ENCODE data around the gene CACNA1C.

Gene CACNA1C

DNA sequence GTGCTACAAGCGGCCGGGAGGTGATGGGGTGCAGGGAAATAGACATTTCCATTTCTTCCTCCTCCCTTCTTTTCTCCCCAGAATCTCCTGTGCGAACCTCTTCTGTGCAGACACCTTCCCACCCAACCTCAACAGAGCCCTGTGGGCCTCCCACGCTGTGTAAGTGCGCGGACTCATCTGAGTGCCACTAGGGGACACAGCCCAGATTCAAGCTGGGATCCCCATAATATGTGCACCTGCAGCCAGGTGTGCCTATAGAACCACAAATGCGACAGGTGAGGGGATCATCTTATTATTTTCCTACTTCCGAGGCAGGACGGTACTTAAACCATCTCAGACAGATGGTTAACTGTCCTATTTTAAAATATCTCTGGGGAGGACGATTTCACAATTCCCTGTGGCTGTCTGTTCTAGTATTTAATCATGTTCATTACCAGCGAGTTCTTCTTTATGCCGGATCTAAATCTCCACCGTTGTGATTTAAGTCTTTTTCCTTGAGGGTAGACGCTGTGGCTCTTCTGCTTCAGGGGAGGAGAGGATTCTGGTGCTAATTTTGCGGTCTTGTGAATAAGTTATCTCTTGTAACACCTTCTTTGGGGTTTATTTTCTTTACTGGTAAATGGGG, 17.2 kb upstream of the CACNA1C start:
- no peak for DNase-seq (ENCODE audit: low spot score)

DNA sequence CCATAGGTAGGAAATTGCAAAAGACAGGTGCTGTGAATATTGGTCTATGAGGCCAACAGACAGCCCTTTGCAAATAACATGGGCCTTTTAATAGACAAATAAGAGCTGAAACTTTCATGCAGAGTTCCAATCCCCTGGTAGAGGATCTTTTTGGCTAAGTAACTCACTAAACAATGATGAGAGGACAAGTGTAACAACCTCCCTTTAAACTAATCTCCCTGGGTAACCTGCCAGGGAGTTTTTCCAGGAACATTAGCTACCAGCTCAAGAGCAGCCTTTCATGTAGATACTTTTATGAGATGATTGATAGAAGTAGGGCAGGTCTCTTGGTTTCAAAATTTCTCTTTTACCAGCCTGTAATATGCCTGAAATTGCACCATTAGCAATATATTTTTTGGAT, 13.8 kb upstream of the CACNA1C start:
- DNase-seq (ENCODE audit: low spot score) = no peak

DNA sequence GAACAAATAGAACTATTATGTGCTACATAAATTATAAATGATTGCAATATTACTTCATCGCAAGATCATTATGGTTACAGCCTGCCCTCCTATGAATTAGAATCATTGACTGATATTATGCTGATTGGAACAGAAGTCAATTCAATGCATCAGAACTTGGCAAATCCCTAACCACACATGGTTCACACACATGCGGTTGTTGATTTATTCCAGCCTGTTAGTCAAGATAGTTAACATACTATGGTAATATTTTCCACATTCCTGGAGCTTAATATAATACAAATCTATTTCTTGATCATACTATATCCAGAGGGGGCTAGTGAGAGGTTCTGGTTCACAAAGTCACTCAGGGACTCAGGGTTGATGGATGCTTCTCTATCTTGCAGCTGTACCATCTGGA, 9.7 kb upstream of the CACNA1C start:
- no peak for DNase-seq (ENCODE audit: low spot score)

DNA sequence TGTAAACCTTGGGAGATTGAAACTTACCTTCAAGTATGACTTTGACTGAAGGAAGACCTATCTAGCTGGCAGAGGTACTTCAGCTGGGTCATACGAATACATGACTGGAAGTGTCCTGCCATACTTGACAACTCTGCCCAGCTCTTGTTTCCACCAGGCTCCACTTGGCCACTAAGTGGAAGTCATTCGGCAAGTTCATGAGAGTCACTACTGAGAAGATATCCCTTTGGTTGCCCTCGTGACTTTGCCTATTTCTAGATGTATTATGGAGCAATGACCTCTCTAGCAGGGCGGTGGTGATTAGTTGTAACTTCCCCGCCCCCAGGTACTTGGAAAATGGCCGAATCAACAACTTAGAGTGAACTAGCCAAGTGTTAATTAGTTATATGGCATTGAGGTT, 8.6 kb upstream of the CACNA1C start:
- DNase-seq (ENCODE audit: low spot score) = no peak

DNA sequence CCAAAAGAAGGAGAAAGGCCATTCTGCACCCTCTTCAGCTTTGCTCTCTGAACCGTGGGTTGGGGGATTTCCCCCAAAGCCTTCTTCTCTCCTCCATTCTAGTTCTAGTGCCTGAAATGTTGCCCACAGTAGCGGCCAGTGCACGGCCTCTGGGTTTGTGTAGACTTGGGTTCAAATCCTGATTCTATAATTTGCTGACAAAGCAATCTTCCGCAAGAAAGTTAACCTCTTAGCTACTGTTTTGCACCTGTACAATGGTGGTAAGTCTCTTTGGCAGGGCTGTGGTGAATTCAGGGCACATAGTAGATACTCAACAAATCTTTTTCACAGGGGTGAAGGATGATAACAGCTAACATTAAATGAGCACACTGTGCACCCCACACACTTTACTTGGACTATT, 5.8 kb upstream of the CACNA1C start:
- DNase-seq (ENCODE audit: low spot score) = no peak

DNA sequence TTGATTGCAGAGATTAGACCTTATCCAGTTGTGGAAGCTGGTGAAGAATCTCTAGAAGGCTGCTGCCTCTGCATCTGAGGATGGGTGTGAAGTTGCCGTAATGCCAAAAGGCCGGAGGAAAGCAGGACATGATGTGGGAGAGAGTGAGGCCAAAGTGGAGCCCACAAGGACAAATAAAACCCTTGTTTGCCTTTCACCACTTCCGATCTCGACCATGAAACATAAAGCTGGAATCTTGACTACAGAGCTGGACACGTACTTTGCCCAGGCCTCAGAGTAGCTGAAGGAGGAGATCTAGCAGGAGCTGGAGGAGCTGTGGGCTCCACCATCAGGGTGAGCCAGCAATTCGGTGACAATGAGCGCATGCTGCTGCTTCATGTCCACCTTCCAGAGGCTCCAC, 5.0 kb upstream of the CACNA1C start:
- DNase-seq (ENCODE audit: low spot score) = no peak

DNA sequence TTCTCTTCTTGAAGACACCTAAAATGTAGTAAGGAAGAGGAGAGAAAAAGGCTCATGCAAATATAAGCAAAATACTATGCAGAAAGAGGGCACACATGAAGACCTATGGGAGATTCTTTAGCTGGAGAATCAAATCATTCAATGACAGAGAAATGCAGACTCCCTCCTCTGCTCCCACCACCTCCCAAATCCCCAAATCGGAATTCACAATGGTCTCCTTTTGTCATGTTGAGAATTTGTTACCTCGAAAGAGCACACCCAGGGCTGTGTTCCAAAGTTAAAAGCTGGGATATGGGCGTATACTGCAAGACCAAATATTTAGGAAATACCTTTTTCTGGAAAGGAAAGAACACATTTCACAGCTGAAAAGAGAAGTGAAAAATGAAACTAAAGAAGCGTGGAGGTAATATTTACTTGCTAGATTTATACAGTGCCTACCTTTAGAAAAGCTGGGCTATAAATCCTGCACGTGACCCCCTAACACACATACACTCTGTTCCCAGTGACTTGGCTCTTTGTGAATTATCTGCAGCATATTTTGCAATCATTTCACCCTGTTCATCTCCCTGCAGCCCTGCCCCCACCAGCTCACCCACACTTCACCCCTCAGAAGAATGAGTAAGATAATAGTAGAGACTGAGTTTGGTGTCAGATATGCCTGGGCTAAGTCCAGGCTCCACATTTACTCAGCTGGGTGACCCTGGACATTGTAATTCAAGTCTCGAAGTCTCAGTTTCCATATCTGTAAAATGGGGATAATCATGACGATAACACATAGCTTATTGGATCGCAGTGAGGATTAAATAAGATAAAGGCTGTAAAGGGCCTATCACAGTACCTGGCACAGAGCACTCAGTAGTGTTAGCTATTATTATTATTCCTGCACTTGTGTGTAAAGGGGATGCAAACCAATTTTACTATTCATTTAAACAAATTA, 2.9 kb upstream of the CACNA1C start:
- DNase-seq (ENCODE audit: low spot score) = no peak

DNA sequence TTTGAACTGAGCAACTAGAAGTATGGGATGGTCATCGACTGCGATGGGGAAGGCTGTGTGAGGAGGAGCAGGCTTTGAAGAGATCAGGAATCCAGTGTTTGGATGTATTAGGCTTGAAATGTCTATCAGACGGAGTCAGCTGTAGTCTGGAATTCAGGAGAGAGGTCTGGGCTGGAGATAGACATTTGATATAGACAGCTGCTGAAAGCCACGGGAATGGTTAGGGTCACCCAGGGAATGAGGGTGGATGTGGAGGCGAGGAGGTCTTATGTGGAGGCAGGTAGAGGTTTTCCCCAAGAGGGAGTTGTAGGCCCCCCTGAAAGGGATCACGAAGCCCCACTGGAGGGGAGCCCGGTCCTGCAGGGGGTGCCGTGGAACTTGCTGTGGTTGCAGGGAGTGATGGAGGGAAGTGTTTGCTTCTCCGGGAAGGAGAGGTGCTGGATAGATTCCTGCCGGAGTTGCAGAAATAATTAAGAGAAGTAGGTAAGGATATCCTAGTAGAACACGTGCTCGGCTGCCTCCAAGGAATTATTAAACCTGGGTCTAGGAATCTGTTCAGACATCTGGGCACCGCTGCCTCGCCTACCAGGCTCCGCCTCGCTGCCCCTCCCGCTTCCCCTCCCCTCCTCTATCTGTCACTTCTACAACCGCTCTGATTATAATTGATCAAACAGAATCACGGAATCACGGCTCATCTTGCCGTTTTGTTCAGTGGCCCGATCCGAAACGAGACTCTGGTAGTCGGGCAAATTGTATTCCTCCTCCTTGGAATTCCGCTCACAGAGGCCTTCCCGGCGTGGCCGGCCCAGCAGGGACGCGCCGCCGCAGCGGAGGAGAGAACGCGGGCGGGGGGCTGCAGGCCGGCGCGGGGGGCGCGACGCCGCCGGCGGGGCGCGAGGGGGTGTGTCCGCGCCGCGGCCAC, 826 bp upstream of the CACNA1C start:
- no peak for DNase-seq (ENCODE audit: low spot score)

DNA sequence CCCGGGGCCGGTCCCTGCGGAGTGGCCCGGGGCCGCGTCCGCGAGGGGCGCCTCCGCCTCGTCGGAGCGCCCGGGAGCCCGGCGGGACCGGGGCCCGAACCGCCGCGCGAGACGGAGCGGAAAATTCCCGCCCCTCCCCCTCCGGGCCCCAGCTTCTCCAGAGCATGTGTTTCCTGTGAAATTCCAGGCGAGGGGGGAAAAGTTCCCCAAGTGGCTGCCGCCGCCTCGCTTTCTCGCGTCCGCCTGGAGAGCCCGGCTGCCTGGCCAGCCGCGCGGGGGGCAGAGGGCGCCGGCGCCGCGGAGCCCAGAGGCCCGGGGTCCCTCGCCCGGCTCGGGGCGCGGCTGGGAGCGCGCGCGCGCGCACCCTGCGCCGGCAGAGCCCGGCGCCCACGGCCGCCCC, 904 bp downstream of the CACNA1C start:
- DNase-seq (ENCODE audit: low spot score) = no peak

DNA sequence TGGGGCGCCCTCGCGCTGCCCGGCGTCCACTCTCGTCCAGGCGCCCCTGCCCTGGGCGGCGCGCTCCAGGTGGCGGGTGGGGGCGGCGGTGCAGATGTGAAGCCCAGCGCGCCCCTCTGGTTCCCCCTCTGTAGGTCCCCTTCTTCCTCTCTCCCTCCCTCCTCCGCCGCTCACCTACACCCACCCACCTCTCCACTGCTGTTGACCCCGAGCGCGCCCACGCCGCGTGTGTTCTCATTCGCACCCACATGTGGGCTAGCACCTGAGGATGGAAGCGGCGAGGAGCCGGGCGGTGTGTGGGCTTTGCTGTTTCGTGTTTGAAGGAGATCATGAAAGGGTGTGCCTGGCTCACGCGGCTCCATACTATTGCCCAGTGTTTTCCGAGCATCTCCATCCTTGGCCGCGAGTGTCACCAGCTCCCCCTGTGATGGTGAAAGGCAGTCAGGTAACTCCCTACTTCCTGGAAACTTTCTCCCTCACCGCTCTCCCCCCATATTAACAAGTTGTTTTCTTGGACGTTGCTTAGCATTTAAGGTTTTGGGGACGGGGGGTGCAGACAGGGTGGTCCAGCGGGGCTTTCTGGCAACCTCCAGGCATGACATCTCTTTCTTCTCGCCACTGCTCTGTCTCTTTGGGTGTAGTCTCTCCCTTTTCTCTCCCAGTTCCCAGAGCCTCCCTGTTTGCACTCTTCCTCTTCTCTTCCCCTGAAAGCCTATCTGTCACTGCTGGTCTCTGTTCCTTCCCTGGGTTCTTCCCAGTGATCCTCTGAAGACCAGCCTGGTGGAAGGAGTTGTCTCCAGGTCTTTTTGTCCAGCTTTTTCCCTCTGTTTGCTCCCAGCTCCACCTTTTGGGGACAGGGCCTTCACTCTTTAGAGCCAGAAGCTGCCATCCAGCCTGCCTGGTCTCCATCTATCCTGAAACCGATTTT, 1.6 kb downstream of the CACNA1C start:
- no peak for DNase-seq (ENCODE audit: low spot score)

DNA sequence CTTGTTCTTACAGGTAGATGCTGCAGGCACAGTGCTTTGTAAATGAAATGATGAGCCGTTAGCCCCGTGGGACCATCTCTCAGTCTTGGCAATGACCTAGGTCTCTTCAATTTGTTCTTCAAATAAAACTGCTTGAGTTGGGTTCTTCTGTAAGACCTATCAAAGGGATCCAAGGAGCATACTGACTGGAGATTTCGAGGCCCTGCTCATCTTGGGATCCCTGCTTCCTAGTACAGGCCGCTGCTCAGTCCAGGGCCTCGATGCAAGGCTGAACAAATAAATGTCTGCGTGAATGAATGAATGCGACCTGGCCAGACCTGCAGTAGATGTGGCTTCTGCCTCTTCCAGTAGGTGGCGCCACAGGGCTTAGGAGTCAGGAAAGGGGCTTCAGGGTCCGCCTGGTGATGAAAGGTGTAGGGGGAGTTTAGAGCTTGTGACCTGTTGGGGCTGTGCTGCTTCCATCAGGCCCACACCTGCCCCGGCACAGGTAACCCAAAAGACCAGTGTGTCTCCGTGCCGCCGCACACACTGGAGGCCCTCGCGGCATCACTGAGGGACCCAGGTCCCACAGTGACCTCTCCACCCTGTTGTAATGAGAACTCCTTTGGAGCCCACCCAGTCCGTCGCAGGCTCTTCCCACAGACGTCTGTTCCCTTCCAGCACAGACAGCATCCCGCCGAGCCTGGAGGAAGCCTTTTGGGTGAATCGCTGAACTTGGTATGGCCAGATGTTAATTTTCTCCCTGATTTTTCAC, 4.4 kb downstream of the CACNA1C start:
- no peak for DNase-seq (ENCODE audit: low spot score)

DNA sequence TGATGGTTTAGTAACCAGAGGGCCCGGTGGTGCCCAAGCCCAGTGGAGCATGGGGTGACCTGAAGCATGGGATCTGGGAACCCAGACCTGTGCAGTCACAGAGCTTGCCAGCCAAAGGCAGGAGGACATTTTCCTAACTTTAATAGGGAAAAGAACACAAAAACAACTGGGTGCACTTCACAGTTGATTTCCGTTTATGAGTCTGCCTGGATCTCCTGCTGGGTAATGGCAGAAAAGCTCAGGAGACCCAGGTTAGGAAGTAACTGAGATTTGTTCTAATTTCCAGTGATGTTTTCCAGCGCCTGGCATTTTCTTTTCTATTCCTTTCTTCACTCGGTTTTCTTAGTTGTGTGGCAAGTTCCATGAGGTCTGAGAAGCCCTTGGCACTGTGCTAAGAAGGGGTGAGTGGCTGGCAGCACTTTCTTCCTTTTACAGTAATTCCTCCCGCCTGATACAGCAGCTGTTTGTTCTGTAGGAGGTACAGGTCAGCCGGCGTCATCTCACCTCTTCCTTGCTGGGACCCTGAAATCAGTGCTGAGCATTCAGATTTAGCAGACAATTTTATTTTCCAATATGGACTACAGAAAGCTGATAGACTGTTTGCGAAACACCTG, 5.1 kb downstream of the CACNA1C start:
- DNase-seq (ENCODE audit: low spot score) = no peak

DNA sequence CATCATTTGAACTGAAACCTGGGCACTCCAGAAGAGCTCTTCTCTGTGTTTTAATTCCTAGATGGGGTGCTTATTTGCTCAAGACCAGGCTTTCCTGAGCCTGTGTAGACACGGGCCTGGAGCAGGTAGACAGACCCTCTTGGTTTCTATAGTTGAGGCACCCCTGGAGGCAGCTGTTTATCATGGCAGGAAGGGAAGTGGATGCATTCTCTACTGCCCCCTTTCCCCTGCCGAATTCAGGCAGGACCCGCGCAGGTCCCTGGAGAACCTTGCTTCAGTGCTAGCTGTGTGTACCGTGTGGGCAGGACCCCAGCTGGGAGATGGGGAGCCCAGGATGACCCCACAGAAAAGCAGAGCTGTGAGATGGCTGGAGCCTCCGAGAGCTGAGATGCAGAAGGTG, 6.0 kb downstream of the CACNA1C start:
- DNase-seq (ENCODE audit: low spot score) = no peak

DNA sequence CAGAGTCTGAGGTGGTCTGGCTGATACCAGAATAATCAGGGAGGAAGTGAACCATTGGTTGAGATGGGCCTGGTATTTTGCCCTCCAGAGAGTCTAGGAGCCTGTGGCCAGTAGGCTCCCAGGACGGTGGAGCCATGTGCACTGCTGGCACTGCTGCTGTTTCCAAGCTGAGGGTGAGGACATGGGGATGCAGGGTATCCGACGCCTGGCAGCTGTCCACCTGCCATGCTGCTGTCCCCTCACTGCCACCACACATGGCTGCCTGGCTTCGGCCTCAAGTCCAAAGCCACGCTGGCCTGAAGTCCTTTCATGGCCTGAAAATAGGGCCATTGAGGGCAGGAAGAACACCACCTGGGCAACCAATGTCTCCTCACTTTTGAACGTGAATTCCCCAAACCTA, 8.6 kb downstream of the CACNA1C start:
- DNase-seq (ENCODE audit: low spot score) = no peak

DNA sequence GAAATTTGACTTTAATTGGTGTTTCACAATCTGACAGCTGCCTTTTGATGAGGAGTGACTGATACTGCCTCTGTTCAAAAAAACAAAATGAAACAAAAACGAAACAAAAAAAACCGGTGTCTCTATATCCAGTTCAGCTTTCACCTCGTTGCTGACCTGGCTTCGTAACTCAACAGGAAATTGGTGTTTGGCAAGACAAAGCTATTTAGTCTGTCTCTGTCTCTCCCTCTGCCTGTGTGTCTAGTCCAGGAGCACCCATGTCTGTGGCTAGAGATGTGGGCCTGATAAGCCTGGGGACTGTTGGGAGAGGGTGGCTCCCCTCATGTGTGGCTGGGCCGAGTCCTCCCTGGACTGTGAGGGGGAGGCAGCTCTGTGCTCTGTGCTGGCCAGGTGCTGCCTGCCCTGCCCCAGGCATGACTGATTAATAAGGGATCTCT, 11.3 kb downstream of the CACNA1C start:
- no peak for DNase-seq (ENCODE audit: low spot score)

DNA sequence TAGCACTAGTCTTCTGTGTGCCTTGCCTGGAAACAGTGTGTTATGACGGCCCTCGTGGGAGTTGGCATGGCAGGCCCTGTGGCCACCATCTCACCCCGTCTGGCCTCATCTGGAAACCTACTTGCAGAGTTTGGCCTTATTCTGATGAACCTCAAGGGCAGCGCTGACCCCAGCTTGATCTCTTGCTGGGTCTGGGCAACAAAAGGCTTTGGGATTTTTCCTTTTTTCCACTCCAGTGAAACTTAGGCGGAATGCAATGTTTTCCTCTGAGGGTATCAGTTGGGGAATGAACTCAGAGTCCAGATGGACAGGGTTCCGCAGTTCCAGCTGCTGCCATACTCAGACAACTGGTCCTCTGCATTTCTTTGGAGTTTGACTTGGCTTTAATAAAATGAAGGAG, 15.9 kb downstream of the CACNA1C start:
- DNase-seq (ENCODE audit: low spot score) = no peak

DNA sequence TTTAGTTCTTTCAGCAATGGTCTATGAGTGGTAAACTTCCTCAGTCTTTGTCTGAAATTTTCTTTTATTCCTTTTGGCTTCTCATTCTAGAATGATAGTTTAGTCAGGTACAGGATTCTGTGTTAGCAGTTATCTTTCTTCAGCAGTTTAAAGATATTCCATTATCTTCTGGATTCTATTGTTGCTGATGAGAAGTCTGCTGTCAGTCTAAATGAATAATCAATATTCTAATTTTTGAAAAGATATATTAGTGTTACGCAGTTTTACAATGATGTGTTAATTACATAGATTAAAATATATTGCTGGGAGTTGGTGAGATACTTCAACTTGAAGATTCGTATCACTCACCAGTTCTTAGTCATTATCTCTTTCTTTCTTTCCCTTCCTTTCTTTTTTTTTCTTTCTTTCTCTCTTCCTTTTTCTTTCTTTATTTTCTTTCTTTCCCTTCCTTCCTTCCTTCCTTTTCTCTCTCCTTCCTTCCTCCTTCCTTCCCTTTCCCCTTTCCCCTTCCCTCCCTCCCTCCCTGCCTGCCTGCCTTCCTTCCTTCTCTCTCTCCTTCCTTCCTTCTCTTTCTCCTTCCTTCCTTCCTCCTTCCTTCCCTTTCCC, 17.8 kb downstream of the CACNA1C start:
- no peak for DNase-seq (ENCODE audit: low spot score)

DNA sequence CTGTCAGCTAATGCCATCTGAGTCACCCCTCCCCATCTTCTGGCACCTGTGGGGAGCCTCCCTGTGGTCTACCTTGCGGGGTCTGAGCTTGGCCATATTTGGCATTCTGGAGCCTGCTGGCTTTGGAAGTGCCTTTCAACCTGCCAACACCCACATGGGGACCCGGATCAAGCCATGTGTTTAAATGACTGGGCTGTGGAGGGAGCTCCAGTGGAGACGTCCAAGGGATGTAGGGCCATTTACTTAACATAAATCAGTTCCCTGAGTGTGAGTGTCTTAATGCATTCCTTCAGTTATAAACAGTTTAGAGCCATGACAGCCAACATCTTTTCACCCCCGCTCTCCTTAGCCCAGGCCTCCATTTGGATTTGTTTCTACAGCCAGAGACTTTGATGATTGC, 22.0 kb downstream of the CACNA1C start:
- no peak for DNase-seq (ENCODE audit: low spot score)

DNA sequence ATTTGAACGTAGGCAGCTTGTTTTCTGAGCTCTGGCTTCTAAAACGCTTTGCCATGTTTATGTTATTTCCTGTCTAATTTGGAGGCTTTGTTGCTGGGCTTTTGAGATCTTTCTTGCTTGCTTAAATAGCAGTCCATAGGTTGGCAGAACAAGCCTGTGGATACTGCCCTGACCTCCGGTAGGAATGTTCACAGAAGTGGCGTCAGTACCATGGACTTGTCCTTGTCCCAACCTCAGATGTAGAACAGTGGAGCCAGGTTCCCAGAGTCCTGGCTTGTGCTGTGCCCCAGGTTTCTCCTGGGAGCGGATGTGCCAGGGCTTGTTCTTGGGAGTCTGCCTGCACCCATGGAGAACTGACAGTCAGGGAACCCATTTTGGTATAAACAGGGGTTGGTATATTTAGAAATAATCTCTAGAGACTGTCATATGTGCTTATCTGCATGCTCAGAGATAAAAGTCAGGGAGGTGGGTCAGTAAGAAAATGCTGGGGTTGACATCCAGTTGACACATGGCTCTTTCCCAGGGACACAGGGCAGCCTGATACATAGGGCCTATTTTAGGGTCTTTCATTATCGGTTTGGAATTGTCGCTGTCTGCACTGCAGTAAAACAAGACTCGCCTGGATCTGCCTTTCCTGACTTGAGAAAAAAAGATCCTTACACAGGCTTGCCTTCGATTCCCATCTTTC, 22.9 kb downstream of the CACNA1C start:
- DNase-seq (ENCODE audit: low spot score) = no peak

Measured in globus pallidus (tissue), 1 donor.